OCI-LY3 (cell line): Measurements from ENCODE around the gene AXIN1.
A peak's percentile ranks its signal among the peaks of the same experiment; 100 is the strongest.

Source experiments
- H2AFZ ChIP-seq: fragments of 200-600, 300-600 bp; shearing (Covaris generic); 2 replicates; pipeline ENCODE4 v1.6.0; 2014; ENCODE audit warnings: antibody characterized with exemption, low read depth, low read length
- H3K27ac ChIP-seq: fragments of 200-600, 300-600 bp; sonication (generic); 2 replicates; pipeline ENCODE4 v1.5.1; 2014; ENCODE audit warnings: mild to moderate bottlenecking, low read length, moderate library complexity, mixed read lengths
- H3K27me3 ChIP-seq: fragments of 200-600, 300-600 bp; sonication (generic); 2 replicates; pipeline ENCODE4 v1.6.1; 2014; ENCODE audit warnings: low read depth, low read length, mixed read lengths
- H3K36me3 ChIP-seq: fragments of 200-600, 300-600 bp; sonication (generic); replicated peaks from 2 replicates; pipeline ENCODE3; 2014; ENCODE audit warnings: low read depth, low read length, mixed read lengths
- H3K4me1 ChIP-seq: fragments of 300-600, 200-600 bp; sonication (generic); 2 replicates; pipeline ENCODE4 v1.6.1; 2014; ENCODE audit warnings: low read length, mixed read lengths
- H3K4me2 ChIP-seq: fragments of 200-600, 300-600 bp; sonication (generic); 2 replicates; pipeline ENCODE4 v1.6.1; 2014; ENCODE audit warnings: low read length, mixed read lengths
- H3K4me3 ChIP-seq: fragments of 300-600, 200-600 bp; sonication (generic); 2 replicates; pipeline ENCODE4 v1.5.1; 2014; ENCODE audit warnings: antibody characterized with exemption, mild to moderate bottlenecking, low read length, moderate library complexity
- H3K79me2 ChIP-seq: fragments of 300-600, 200-600 bp; shearing (Covaris generic); 2 replicates; pipeline ENCODE4 v1.6.1; 2014; ENCODE audit warnings: mild to moderate bottlenecking, low read length, mixed read lengths
- H3K9ac ChIP-seq: fragments of 300-600, 200-600 bp; shearing (Covaris generic); 2 replicates; pipeline ENCODE4 v1.6.0; 2014; ENCODE audit warnings: mild to moderate bottlenecking, low read length, moderate library complexity
- H3K9me3 ChIP-seq: fragments of 200-600, 300-600 bp; shearing (Covaris generic); 2 replicates; pipeline ENCODE4 v1.6.1; 2014; ENCODE audit warnings: low read length, mixed read lengths; ENCODE audit not compliant: insufficient read depth
- H4K20me1 ChIP-seq: fragments of 200-600, 300-600 bp; sonication (generic); 2 replicates; pipeline ENCODE4 v1.6.1; 2016; ENCODE audit warnings: low read length, mixed read lengths; ENCODE audit not compliant: insufficient read depth
- CTCF ChIP-seq: fragments of 200-600, 300-600 bp; sonication (generic); IDR thresholded peaks from 2 replicates; pipeline ENCODE4 v1.5.1; 2014; ENCODE audit warnings: antibody characterized with exemption, low read length, low read depth
- EZH2phosphoT487 ChIP-seq: fragments of 200-600 bp; shearing (Covaris generic); IDR thresholded peaks from 2 replicates; pipeline ENCODE4 v1.6.1; 2018; ENCODE audit warnings: antibody characterized with exemption, mixed run types, low read depth

The AXIN1 gene

GRCh38 chr16:240559-240958 lies 112.0 kb downstream of the AXIN1 start:
- Histone ChIP-seq H3K79me2 (0 out of 2 replicates have a peak, but pooled peaks cover 11% of the 10 kb centered on the region), H4K20me1 (peaks cover 7% of the 10 kb centered on the region; the same call in 1 of the 2 replicates), H3K9ac (no peak overlapping the region), H3K9me3 (no peaks in the 10 kb centered on the region), H3K36me3 (no peaks in the 10 kb centered on the region), H3K27me3 (no peaks in the 10 kb centered on the region), H2AFZ (no peak overlapping the region), H3K4me3 (no peak overlapping the region), H3K27ac (no peak overlapping the region), H3K4me2 (no peak overlapping the region), H3K4me1 (peaks cover 12% of the 10 kb centered on the region)
- no peak for TF ChIP-seq CTCF
- no peak for TF ChIP-seq EZH2phosphoT487

- Histone ChIP-seq H3K9ac (no peak overlapping the region), H3K27me3 (no peaks in the 10 kb centered on the region), H2AFZ (no peak overlapping the region), H3K4me3 (no peak overlapping the region), H3K36me3 (no peaks in the 10 kb centered on the region), H3K9me3 (no peaks in the 10 kb centered on the region), H3K79me2 (0 out of 2 replicates have a peak, but pooled peaks cover 11% of the 10 kb centered on the region), H3K27ac (peak overlapping the region; percentile 37; the same call in 1 of the 2 replicates), H3K4me2 (peak overlapping the region; percentile 12; the same call in 1 of the 2 replicates), H3K4me1 (peaks cover 12% of the 10 kb centered on the region), H4K20me1 (peaks cover 7% of the 10 kb centered on the region; the same call in 1 of the 2 replicates)
- no peak for TF ChIP-seq CTCF
Measured at GRCh38 chr16:239948-240277, 112.6 kb downstream of the AXIN1 start.
